ENCODE data around the gene UCN. TPM values are rescaled to one million over a fixed set of nuclear protein-coding genes. Genes with fewer than 3 reads are reported as not detected.

Gene UCN
- total RNA-seq, 1 experiment from 2014 or later = 1.5 TPM

DNA sequence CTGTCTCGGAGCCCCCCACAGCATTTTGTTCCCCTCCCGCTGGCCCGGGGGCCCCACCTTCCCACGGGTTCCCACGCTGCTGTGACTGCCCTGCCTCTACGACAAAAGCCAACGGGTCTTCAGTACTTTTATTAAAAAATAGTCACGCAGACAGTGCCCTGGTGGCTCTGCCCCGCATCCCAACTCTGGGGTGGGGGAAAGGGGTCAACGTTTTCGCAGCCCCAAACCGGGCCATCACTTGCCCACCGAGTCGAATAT is 1.0 kb downstream of the UCN start:
- H4K20me1 ChIP-seq (ENCODE audit: control insufficient read depth, insufficient read depth, insufficient read length) = no peaks in the 10 kb centered on the region
- no peak overlapping the region for H2BK5ac ChIP-seq (ENCODE audit: insufficient read length, low read length)
- peak overlapping the region; percentile 34 for H3K4me2 ChIP-seq (ENCODE audit: insufficient read depth, insufficient read length, low read length)
- H3K9me3 Mint-ChIP-seq = no peaks in the 10 kb centered on the region
- DNase-seq = no peak
- peaks cover 9% of the 10 kb centered on the region for H3K23me2 ChIP-seq (ENCODE audit: insufficient read length, low read depth, low read length, poor library complexity, severe bottlenecking)
- H2BK120ac ChIP-seq (ENCODE audit: low read depth, low read length, poor library complexity, severe bottlenecking) = no peak overlapping the region
- H3K4me1 ChIP-seq (ENCODE audit: insufficient read depth, low read length) = no peaks in the 10 kb centered on the region
- H2AK5ac ChIP-seq (ENCODE audit: insufficient read length, low read length) = no peak overlapping the region
- TF ChIP-seq, protein P1, sequence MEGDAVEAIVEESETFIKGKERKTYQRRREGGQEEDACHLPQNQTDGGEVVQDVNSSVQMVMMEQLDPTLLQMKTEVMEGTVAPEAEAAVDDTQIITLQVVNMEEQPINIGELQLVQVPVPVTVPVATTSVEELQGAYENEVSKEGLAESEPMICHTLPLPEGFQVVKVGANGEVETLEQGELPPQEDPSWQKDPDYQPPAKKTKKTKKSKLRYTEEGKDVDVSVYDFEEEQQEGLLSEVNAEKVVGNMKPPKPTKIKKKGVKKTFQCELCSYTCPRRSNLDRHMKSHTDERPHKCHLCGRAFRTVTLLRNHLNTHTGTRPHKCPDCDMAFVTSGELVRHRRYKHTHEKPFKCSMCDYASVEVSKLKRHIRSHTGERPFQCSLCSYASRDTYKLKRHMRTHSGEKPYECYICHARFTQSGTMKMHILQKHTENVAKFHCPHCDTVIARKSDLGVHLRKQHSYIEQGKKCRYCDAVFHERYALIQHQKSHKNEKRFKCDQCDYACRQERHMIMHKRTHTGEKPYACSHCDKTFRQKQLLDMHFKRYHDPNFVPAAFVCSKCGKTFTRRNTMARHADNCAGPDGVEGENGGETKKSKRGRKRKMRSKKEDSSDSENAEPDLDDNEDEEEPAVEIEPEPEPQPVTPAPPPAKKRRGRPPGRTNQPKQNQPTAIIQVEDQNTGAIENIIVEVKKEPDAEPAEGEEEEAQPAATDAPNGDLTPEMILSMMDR (conservative IDR thresholded peaks at IDR 0.05) = no peak
- H2AFZ ChIP-seq (ENCODE audit: low read length) = no peak overlapping the region
- WGBS (ENCODE audit: extremely low coverage, insufficient read length, low lambda C conversion rate) = no CpG with 5 or more reads among the region's 14 CpGs
- H3K56ac ChIP-seq (ENCODE audit: insufficient read length, low read depth, low read length) = no peak overlapping the region
- H3K14ac ChIP-seq (ENCODE audit: insufficient read depth, low read length) = no peak overlapping the region
- no peak overlapping the region for H4K8ac ChIP-seq (replicated peaks; ENCODE audit: insufficient read length, low read depth, low read length)
- H3K27me3 Mint-ChIP-seq (ENCODE audit: low read depth) = peaks cover 52% of the 10 kb centered on the region
- H3K27ac ChIP-seq (ENCODE audit: insufficient read length, low read depth, low read length) = no peak overlapping the region
- H3K79me1 ChIP-seq (ENCODE audit: insufficient read depth, low read depth, low read length, poor library complexity, severe bottlenecking) = no peaks in the 10 kb centered on the region
- H3K27ac Mint-ChIP-seq = no peak overlapping the region
- H3K18ac ChIP-seq (ENCODE audit: insufficient read length, low read depth, low read length) = no peak overlapping the region
- no peak overlapping the region for H4K5ac ChIP-seq (ENCODE audit: insufficient read length, low read depth, low read length)
- H3K4me3 Mint-ChIP-seq = peak overlapping the region in 1 of 2 experiments; percentile 54; a peak in 3 of 5 replicates
- no peaks in the 10 kb centered on the region for H3K9me3 ChIP-seq (ENCODE audit: control insufficient read depth, low read depth, low read length)
- H3T11ph ChIP-seq (ENCODE audit: low read length) = no peak overlapping the region
- H2BK20ac ChIP-seq (ENCODE audit: low read depth, low read length, poor library complexity, severe bottlenecking) = no peak overlapping the region
- H4K91ac ChIP-seq (ENCODE audit: insufficient read length, low read depth, low read length) = no peak overlapping the region
- H3K4me1 Mint-ChIP-seq = peaks cover 3 to 9% of the 10 kb centered on the region in 2 experiments
- H3K27me3 ChIP-seq (ENCODE audit: insufficient read depth, low read length) = peaks cover 21% of the 10 kb centered on the region
- no peak overlapping the region for H3K4ac ChIP-seq (ENCODE audit: low read depth, low read length)
- no peak overlapping the region for H2BK12ac ChIP-seq (ENCODE audit: insufficient read length, low read depth, low read length)
- no peak overlapping the region for H2BK15ac ChIP-seq (ENCODE audit: low read depth, low read length)
- H3K79me2 ChIP-seq (ENCODE audit: insufficient read depth, low read length) = no peaks in the 10 kb centered on the region
- H3K23ac ChIP-seq (ENCODE audit: insufficient read length, low read depth, low read length) = no peak overlapping the region
- H3K9ac ChIP-seq (ENCODE audit: extremely low read depth, insufficient read length, low read length) = no peak overlapping the region
- H3K36me3 Mint-ChIP-seq (ENCODE audit: insufficient read depth in 1 of 3, low read depth in 3 of 3) = peaks cover 9 to 12% (median 10%) of the 10 kb centered on the region in 3 experiments; a peak in 6 of 7 replicates

All from H9 (cell line).